ENCODE data around the gene SIGLEC14. TPM values are rescaled to one million over a fixed set of nuclear protein-coding genes. Genes with fewer than 3 reads are reported as not detected.

SIGLEC14 gene
- total RNA-seq, 1 donor from 2014 or later = not detected

- no peak for DNase-seq (ENCODE audit: low read depth, low spot score)
These were observed 25.4 kb downstream of the SIGLEC14 start for GRCh38 chr19:51621178-51621577.

- DNase-seq (ENCODE audit: low read depth, low spot score) = no peak
These were observed 30.6 kb downstream of the SIGLEC14 start for GRCh38 chr19:51615991-51616390.

DNA sequence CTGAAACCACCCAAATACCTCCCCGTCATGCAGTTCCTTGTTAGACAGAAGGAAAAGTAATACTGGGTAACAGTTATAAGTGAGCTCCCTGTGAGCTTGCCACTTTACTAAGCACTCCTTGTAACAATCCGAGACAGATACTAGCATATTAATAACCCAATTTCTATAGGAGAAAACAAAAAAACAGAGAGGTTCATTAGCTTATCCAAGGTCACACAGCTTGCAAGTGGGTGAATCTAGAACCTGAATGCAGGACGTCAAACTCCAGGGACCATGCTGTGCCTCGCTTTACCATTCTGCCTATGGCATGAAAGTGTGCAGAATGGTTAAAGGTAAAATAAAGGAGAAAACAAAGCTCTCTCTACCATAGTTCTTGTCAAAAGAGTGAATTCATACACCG lies 31.8 kb downstream of the SIGLEC14 start:
- no peak for DNase-seq (ENCODE audit: low read depth, low spot score)

DNA sequence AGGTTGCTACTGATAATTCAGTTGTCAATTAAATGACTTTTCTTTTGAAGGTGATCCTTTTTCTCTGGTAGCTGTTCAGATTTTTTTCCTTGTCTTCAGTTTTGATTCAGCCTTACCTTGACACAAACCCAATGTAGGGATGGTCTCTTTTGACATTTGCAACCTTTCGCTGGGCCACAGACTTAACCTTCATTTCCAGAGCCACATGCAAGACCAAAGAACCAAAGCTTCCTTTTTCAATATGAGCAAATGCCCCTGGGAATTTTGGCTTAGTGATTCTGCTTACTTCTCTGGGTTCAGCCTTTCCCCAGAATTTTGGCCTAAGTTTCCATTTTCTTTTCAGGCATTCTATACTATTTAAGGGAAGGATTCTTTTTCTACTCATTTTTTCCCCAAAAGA lies 36.0 kb downstream of the SIGLEC14 start:
- DNase-seq (ENCODE audit: low read depth, low spot score) = no peak

- peak; percentile 36 for DNase-seq (ENCODE audit: low read depth, low spot score)
These were observed 38.6 kb downstream of the SIGLEC14 start for GRCh38 chr19:51607920-51608562.

DNA sequence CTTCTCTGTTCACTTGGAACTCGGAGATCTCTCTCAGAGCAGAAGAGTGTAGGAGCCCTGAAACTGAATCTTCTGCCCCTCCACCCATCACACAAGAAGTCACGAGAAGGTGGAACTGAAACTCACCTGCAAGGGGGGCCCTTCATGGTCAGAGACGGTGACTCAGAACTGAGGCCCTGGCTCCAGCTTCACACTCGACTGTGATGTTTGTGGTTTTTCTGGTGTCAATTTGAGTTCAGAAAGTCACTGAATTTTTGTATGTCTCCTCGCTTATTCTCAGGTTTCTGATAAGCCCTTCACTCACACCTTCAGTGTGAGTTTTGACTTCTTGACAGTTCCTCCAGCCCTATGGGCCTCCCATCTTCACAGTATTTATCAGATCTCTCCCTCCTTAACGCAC lies 39.5 kb downstream of the SIGLEC14 start:
- DNase-seq (ENCODE audit: low read depth, low spot score) = no peak

DNA sequence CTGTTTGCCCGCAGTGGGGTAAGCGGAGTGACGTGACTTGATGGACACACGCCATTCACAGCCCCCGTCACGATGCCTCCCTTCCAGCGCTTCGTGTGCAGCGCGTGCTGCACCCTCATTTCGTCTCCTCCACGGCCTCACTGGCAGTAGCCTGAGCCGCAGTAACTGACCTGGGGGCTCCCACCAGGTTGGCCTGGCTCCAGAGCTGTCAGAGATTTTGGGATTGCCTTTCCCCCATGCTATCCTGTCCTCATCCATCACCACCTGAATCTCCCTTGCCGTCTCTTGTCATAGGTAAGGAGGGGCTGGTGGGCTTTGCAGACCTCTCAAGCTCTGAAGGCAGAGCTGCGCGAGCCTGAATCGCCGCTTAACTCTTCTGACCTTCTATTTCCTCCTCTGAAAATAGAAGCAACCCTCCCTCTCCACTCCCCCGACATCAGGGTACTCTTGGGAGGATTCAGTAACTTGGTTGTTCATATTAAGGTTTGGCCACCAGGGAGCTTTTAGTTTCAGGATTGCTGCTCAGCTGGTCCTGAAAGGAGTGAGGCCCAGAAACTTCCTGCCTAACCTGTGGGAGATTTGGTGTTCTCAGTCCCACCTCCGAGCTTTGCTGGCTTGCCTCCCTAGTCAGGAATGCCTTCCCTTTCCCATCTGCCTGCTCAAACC lies 44.3 kb downstream of the SIGLEC14 start:
- DNase-seq (ENCODE audit: low read depth, low spot score) = no peak

- no peak for DNase-seq (ENCODE audit: low read depth, low spot score)
These were observed 45.6 kb downstream of the SIGLEC14 start for GRCh38 chr19:51600940-51601580.

GRCh38 chr19:51599084-51599483 lies 47.5 kb downstream of the SIGLEC14 start:
- DNase-seq (ENCODE audit: low read depth, low spot score) = no peak

GRCh38 chr19:51598159-51598915 lies 48.3 kb downstream of the SIGLEC14 start:
- DNase-seq (ENCODE audit: low read depth, low spot score) = no peak

- no peak for DNase-seq (ENCODE audit: low read depth, low spot score)
These were observed 51.1 kb downstream of the SIGLEC14 start for GRCh38 chr19:51595190-51596175.

GRCh38 chr19:51594774-51595109 lies 51.9 kb downstream of the SIGLEC14 start:
- DNase-seq (ENCODE audit: low read depth, low spot score) = no peak

DNA sequence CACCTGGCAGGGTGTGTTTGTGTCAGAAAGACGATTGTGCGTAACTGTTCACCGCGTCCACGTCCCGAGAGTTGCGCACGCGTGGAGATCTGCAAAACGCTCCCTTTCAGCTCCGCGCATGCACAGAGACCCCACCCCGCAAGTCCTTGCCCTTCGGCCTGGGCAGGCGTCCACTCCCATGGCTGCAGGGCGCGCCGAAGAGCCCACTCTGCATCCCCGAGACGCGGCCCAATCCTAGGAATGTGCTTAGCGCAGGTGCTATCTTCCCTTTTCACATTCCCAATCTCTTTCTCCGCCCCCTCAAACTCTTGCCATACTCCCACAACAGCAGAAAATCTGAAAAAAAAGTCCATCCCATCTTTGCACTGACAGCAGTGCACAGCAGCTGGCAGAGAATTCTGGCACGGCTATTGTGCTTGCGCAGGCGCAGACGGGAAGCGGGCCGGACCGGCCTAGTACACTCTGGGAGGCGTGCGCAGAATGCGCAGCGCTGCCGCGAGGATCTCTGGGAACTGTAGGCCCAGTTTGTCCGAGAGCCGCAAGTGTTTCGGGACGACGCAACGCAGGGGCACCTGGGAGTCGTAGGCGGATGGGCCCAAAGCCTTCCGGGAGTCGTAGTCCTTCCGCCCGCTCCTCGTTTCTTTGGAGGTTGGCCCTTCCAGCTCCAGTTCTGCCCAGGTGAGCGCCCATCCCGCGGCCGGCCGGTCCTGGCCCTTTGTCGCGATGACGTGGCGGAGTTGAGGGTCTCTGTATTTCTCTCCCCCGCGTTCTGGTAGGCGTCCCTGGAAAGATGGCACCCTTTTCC lies 52.5 kb downstream of the SIGLEC14 start:
- DNase-seq (ENCODE audit: low read depth, low spot score) = peak; percentile 91

DNA sequence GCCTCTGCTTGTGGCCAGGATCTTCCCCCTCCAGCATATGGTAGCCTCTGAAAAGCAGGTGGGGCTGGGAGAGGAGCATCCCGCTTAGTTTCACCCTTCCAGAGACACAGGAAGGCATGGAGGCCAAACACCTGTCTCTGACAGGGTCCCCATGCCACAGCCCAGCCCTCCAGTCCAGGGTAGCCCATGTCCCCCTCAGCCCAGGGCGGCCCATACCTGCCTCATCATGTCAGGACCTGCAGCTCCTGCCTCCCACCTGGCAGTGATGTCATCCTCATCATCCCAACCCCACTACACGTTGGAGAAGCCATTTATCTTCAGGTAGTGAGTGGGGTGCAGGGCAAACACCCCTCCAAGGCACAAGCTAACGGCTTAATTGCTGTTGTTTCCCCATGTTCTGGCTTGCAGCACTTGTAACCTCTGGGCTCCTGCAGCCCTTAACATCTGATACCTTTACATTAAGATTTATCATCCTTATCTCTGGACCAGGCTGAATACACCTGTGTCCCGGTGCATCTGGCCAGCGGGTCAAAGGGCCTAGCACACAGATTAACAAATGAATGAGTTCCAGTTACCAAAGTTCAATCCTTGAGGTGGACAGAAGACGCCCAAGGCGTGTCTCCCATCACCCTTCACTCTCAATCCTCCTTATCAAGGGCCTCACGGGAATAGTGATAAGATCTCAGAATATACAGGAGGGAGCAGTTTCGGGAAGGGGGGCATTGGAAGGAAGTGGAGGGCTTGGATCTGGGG lies 53.3 kb downstream of the SIGLEC14 start:
- DNase-seq (ENCODE audit: low read depth, low spot score) = no peak

Other genes with a start within 250 kb of the SIGLEC14 start
- gene SIGLEC10, start 229.2 kb downstream of the SIGLEC14 start, total RNA-seq = not detected in 2 replicates
- gene SIGLEC8, start 188.4 kb downstream of the SIGLEC14 start, total RNA-seq = not detected in 2 replicates
- gene CEACAM18, start 168.3 kb downstream of the SIGLEC14 start, total RNA-seq = not detected in 2 replicates
- not detected in 2 replicates for gene SIGLEC12, start 145.0 kb downstream of the SIGLEC14 start, total RNA-seq
- gene SIGLEC6, start 115.2 kb downstream of the SIGLEC14 start, total RNA-seq = not detected in 2 replicates
- 3.5 and 7.4 TPM in 2 replicates for gene ZNF175, start 75.5 kb downstream of the SIGLEC14 start, total RNA-seq
- gene SIGLEC5, start 16.4 kb downstream of the SIGLEC14 start, total RNA-seq = not detected in 2 replicates
- gene SPACA6, start 46.5 kb upstream of the SIGLEC14 start, total RNA-seq = 5.1 and 6.8 TPM in 2 replicates
- gene HAS1, start 77.2 kb upstream of the SIGLEC14 start, total RNA-seq = not detected in 2 replicates
- not detected in 2 replicates for gene FPR1, start 105.1 kb upstream of the SIGLEC14 start, total RNA-seq
- gene FPR2, start 114.4 kb upstream of the SIGLEC14 start, total RNA-seq = not detected in 2 replicates
- not detected in 2 replicates for gene FPR3, start 148.3 kb upstream of the SIGLEC14 start, total RNA-seq
- 3.1 and 3.6 TPM in 2 replicates for gene ZNF577, start 241.1 kb upstream of the SIGLEC14 start, total RNA-seq

Measured in pulmonary artery endothelial cell (primary cell).